CD8-positive, alpha-beta memory T cell (primary cell): ENCODE data around the gene PPP1R37. TPM values are rescaled to one million over a fixed set of nuclear protein-coding genes. Genes with fewer than 3 reads are reported as not detected.

Source experiments
- CTCF ChIA-PET: fragments of 350-600 bp; sonication (Branson Sonifier 250); formaldehyde crosslinking; loops from one replicate; lab custom pipeline; 2021; ENCODE audit warnings: antibody characterized with exemption; lab: Charles Lee
- POLR2A ChIA-PET: fragments of 350-600 bp; sonication (Branson Sonifier 250); formaldehyde crosslinking; loops from one replicate; lab custom pipeline; 2021; ENCODE audit warnings: antibody characterized with exemption; lab: Charles Lee
- DNase-seq, 5 donors: peaks; one replicate each; pipeline versions ENCODE4 v3.0.0 to v3.0.0-alpha.2; 2020 to 2022; ENCODE audit warnings: mixed read lengths in 1 of 5
- H3K27ac ChIP-seq: one replicate; pipeline ENCODE4 v1.7.0; 2013; ENCODE audit warnings: low read depth, mild to moderate bottlenecking, low read length, moderate library complexity
- H3K27me3 ChIP-seq: 2 replicates; pipeline ENCODE4 v1.7.0; 2013; ENCODE audit warnings: low read length, mild to moderate bottlenecking; ENCODE audit not compliant: insufficient read depth, poor library complexity, severe bottlenecking
- H3K36me3 ChIP-seq: 2 replicates; pipeline ENCODE4 v1.7.0; 2013; ENCODE audit warnings: mild to moderate bottlenecking, low read length, moderate library complexity; ENCODE audit not compliant: insufficient read depth
- H3K4me1 ChIP-seq: 2 replicates; pipeline ENCODE4 v1.7.0; 2013; ENCODE audit warnings: mild to moderate bottlenecking, low read length, moderate library complexity; ENCODE audit not compliant: insufficient read depth
- H3K4me3 ChIP-seq: 2 replicates; pipeline ENCODE4 v1.7.0; 2013; ENCODE audit warnings: mild to moderate bottlenecking, low read length
- H3K9me3 ChIP-seq: 2 replicates; pipeline ENCODE4 v1.7.0; 2013; ENCODE audit warnings: mild to moderate bottlenecking, low read length
- H3K27ac Mint-ChIP-seq, 8 donors: one replicate each; pipeline ENCODE4 v1.8.0; 2020 to 2021; ENCODE audit warnings: mixed read lengths in 8 of 8, mild to moderate bottlenecking in 6 of 8, inconsistent platforms in 3 of 8, moderate library complexity in 3 of 8
- H3K27me3 Mint-ChIP-seq, 2 donors: one replicate each; pipeline ENCODE4 v1.8.0; 2020 to 2021; ENCODE audit warnings: mixed read lengths in 2 of 2, mild to moderate bottlenecking in 1 of 2, moderate library complexity in 1 of 2
- H3K36me3 Mint-ChIP-seq, 3 donors: one replicate each; pipeline ENCODE4 v1.8.0; 2020 to 2021; ENCODE audit warnings: mixed read lengths in 3 of 3, inconsistent platforms in 1 of 3, mild to moderate bottlenecking in 1 of 3
- H3K4me1 Mint-ChIP-seq, 3 donors: one replicate each; pipeline ENCODE4 v1.8.0; 2020 to 2021; ENCODE audit warnings: mixed read lengths in 3 of 3, inconsistent platforms in 1 of 3, mild to moderate bottlenecking in 1 of 3
- H3K4me3 Mint-ChIP-seq, 7 donors: one replicate each; pipeline ENCODE4 v1.8.0; 2020 to 2021; ENCODE audit warnings: mixed read lengths in 7 of 7, mild to moderate bottlenecking in 6 of 7, moderate library complexity in 4 of 7, inconsistent platforms in 2 of 7
- H3K9me3 Mint-ChIP-seq, 5 donors: one replicate each; pipeline ENCODE4 v1.8.0; 2020 to 2022; ENCODE audit warnings: mixed read lengths in 5 of 5, mild to moderate bottlenecking in 3 of 5, moderate library complexity in 2 of 5, inconsistent platforms in 1 of 5
- polyA plus RNA-seq: library from polyadenylated mRNA; unstranded; fragments of 300-500 nt; fragmentation: Illumina TruSeq; gene quantifications from one replicate; pipeline ENCODE4 v1.2.3, GENCODE V29; 2021
- total RNA-seq, 2 experiments: library from RNA; stranded (reverse); gene quantifications; one replicate each; pipeline ENCODE4 v1.2.3, GENCODE V29; 2021

PPP1R37 gene
- total and polyA plus RNA-seq, 3 experiments from 2014 or later = 0.79 to 18.3 (median 17.8) TPM

- Histone ChIP-seq H3K36me3 (no peaks in the 10 kb centered on the region), H3K9me3 (no peaks in the 10 kb centered on the region), H3K27ac (no peak overlapping the region), H3K4me1 (no peaks in the 10 kb centered on the region), H3K27me3 (no peaks in the 10 kb centered on the region), H3K4me3 (no peak overlapping the region)
- H3K9me3 Mint-ChIP-seq = no peaks in the 10 kb centered on the region
- no peak for DNase-seq
- H3K36me3 Mint-ChIP-seq = peaks cover 0 to 39% (median 6%) of the 10 kb centered on the region in 3 donors
- no peak overlapping the region for H3K27ac Mint-ChIP-seq
- no peaks in the 10 kb centered on the region for H3K27me3 Mint-ChIP-seq
- H3K4me3 Mint-ChIP-seq = no peak overlapping the region
- peaks cover 7 to 9% (median 7%) of the 10 kb centered on the region in 3 donors for H3K4me1 Mint-ChIP-seq
- POLR2A ChIA-PET = interaction anchor here (0.8 kb wide), 1 partner anchor 14 kb away, joined by 3 read pairs; no protein-coding TSS in a partner anchor
- CTCF ChIA-PET = no interaction called here
Observed at GRCh38 chr19:45145270-45146189, 52.6 kb downstream of the PPP1R37 start.

DNA sequence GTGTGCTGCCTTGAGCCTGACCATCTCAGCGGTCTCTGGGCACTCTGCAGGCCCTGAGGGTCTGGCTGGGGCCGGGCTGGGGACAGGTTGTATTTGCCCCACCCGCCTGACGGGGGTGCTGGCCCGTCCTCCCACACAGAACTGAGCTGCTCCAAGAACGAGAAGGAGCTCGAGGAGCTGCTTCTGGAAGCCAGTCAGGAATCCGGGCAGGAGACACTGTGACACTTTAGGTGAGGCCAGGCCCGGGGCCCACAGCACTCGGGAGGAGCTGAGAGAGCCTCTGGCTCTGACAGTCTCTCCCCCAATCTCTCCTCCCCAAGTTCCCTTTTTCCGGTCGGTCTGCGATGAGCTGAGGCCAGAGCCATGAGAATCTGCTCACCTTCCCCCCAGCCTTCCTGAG, 53.3 kb downstream of the PPP1R37 start:
- H3K4me3 ChIP-seq = no peak overlapping the region
- H3K27me3 ChIP-seq = no peaks in the 10 kb centered on the region
- no peak overlapping the region for H3K27ac Mint-ChIP-seq
- ChIA-PET CTCF (no interaction called here), POLR2A (interaction anchor here (0.5 to 0.8 kb wide), 2 partner anchors 13 to 194 kb away, joined by 3 read pairs; no protein-coding TSS in a partner anchor)
- DNase-seq = no peak
- no peaks in the 10 kb centered on the region for H3K27me3 Mint-ChIP-seq
- peaks cover 0 to 32% (median 6%) of the 10 kb centered on the region in 3 donors for H3K36me3 Mint-ChIP-seq
- no peaks in the 10 kb centered on the region for H3K9me3 ChIP-seq
- no peak overlapping the region for H3K27ac ChIP-seq
- no peak overlapping the region for H3K4me3 Mint-ChIP-seq
- no peaks in the 10 kb centered on the region for H3K4me1 ChIP-seq
- H3K36me3 ChIP-seq = no peaks in the 10 kb centered on the region
- H3K4me1 Mint-ChIP-seq = peaks cover 7 to 9% (median 7%) of the 10 kb centered on the region in 3 donors
- H3K9me3 Mint-ChIP-seq = no peaks in the 10 kb centered on the region

DNA sequence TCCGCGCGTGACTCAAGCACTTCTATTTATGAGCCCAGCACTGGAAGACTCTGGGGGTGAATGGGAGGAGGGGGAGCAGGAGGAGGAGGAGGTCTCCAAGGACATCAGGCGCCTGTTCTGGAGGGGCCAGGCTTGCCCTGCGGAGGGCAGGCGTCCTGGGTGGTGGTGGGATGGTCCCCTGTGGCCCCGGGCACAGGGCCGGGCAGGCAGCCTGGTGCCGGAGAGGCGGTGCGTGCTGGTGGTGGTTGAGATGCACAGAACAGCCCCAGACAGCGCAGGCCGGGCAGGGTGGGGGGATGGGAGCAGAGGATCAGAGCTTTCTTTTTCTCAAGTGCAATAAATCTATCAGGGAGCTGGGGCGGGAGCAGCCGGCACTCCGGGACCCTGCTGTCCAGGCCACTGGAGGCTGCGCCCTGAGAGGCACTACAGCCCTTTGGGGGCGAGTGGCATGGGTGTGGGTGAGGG, 53.8 kb downstream of the PPP1R37 start:
- ChIA-PET CTCF (no interaction called here), POLR2A (interaction anchor here (0.5 kb wide), 1 partner anchor 195 kb away, joined by 3 read pairs; no protein-coding TSS in a partner anchor)
- Histone ChIP-seq H3K4me1 (no peaks in the 10 kb centered on the region), H3K27ac (no peak overlapping the region), H3K27me3 (no peaks in the 10 kb centered on the region), H3K9me3 (no peaks in the 10 kb centered on the region), H3K4me3 (no peak overlapping the region), H3K36me3 (no peaks in the 10 kb centered on the region)
- Mint-ChIP-seq H3K27me3 (no peaks in the 10 kb centered on the region), H3K4me3 (no peak overlapping the region), H3K9me3 (no peaks in the 10 kb centered on the region), H3K4me1 (peaks cover 7 to 14% (median 12%) of the 10 kb centered on the region in 3 donors), H3K36me3 (peaks cover 0 to 27% (median 6%) of the 10 kb centered on the region in 3 donors), H3K27ac (peak overlapping the region in 1 of 8 donors; percentile 26)
- DNase-seq = no peak

DNA sequence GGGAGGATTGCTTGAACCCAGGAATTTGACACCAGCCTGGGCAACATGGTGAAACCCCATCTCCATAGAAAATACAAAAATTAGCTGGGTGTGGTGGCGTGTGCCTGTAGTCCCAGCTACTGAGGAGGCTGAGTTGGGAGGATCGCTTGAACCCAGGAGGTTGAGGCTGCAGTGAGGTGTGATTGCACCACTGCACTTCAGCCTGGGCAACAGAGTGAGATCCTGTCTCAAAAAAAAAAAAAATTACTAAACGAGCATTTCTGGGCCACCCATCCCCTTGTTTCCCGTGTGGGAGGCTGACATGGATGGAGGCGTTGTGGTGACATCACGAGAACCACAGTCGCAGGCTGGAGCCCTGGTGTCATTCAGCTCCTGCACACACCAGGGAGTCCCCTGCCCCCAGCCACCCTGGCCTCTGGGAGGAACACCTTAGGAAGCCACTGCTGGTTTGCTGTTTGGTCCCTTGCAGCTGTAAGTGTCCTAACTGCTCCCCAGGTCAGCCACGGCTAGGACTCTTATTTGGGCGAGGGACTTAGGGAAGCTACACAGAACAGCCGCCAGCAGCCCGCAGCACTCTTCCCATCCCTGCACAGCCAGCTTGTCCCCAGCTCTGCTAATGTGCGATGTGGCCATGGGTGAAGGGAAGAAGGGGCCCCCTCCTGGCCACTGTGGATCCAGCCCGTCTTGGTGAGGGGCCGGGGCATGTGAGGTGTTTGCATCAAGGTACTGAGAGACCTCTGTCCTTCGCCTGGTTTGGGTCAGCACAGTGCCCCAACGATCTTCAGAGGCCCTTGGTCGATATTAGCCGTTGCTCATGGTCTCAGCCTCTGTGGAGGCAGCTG, 55.1 kb downstream of the PPP1R37 start:
- Mint-ChIP-seq H3K4me3 (no peak overlapping the region), H3K4me1 (peaks cover 13 to 19% (median 16%) of the 10 kb centered on the region in 3 donors), H3K27me3 (peaks cover 0 to 5% of the 10 kb centered on the region in 2 donors), H3K27ac (peak overlapping the region in 1 of 8 donors; percentile 24), H3K36me3 (peaks cover 0 to 17% (median under 1%) of the 10 kb centered on the region in 3 donors), H3K9me3 (no peaks in the 10 kb centered on the region)
- no peak overlapping the region for H3K27ac ChIP-seq
- no peak overlapping the region for H3K4me3 ChIP-seq
- H3K4me1 ChIP-seq = peaks cover 8% of the 10 kb centered on the region
- H3K9me3 ChIP-seq = no peaks in the 10 kb centered on the region
- no peaks in the 10 kb centered on the region for H3K27me3 ChIP-seq
- DNase-seq = no peak
- CTCF ChIA-PET = no interaction called here
- H3K36me3 ChIP-seq = no peaks in the 10 kb centered on the region
- POLR2A ChIA-PET = no interaction called here

GRCh38 chr19:45149129-45149528, 56.1 kb downstream of the PPP1R37 start:
- peaks cover 19% of the 10 kb centered on the region for H3K4me1 ChIP-seq
- H3K9me3 Mint-ChIP-seq = no peaks in the 10 kb centered on the region
- peak overlapping the region in 3 of 8 donors; percentile 54 to 68 (median 55) for H3K27ac Mint-ChIP-seq
- peaks cover under 1 to 5% of the 10 kb centered on the region in 2 donors for H3K27me3 Mint-ChIP-seq
- H3K36me3 Mint-ChIP-seq = peaks cover 0 to 13% (median 0%) of the 10 kb centered on the region in 3 donors
- H3K36me3 ChIP-seq = no peaks in the 10 kb centered on the region
- H3K9me3 ChIP-seq = no peaks in the 10 kb centered on the region
- no peak overlapping the region for H3K4me3 Mint-ChIP-seq
- peaks cover 3% of the 10 kb centered on the region for H3K27me3 ChIP-seq
- peaks cover 17 to 30% (median 19%) of the 10 kb centered on the region in 3 donors for H3K4me1 Mint-ChIP-seq
- ChIA-PET POLR2A (interaction anchor here (0.6 kb wide), 1 partner anchor 1821 kb away, joined by 3 read pairs; no protein-coding TSS in a partner anchor), CTCF (no interaction called here)
- DNase-seq = no peak
- no peak overlapping the region for H3K27ac ChIP-seq
- H3K4me3 ChIP-seq = no peak overlapping the region

DNA sequence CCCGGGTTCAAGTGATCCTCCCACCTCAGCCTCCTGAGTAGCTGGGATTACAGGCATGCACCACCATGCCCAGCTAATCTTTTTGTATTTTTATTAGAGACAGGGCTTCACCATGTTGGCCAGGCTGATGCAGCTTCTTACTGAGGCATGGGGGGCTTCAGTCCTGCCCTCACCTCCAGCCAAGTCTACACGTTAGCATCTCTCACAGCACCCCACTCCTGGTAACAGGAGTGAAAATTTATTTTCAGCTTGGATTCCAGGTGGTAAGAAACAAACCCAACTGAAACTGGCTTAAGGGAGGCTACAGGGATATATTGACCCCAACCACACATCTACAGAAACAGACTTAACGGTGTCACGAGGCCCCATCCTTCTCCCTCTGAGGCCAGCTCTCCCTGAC, 57.2 kb downstream of the PPP1R37 start:
- no peak overlapping the region for H3K27ac ChIP-seq
- no peak for DNase-seq
- H3K27me3 ChIP-seq = peaks cover 3% of the 10 kb centered on the region
- H3K27ac Mint-ChIP-seq = no peak overlapping the region
- H3K36me3 Mint-ChIP-seq = peaks cover 0 to 11% (median 0%) of the 10 kb centered on the region in 3 donors
- ChIA-PET POLR2A (no interaction called here), CTCF (interaction anchor here (0.7 to 1.0 kb wide), 2 partner anchors 9 to 58 kb away, joined by 3 read pairs; no protein-coding TSS in a partner anchor)
- no peak overlapping the region for H3K4me3 ChIP-seq
- H3K4me1 ChIP-seq = peaks cover 19% of the 10 kb centered on the region
- no peaks in the 10 kb centered on the region for H3K36me3 ChIP-seq
- H3K9me3 ChIP-seq = no peaks in the 10 kb centered on the region
- H3K4me1 Mint-ChIP-seq = peaks cover 20 to 33% (median 22%) of the 10 kb centered on the region in 3 donors
- H3K9me3 Mint-ChIP-seq = no peaks in the 10 kb centered on the region
- H3K4me3 Mint-ChIP-seq = peak overlapping the region in 1 of 7 donors; percentile 8
- H3K27me3 Mint-ChIP-seq = peaks cover 4 to 5% of the 10 kb centered on the region in 2 donors

DNA sequence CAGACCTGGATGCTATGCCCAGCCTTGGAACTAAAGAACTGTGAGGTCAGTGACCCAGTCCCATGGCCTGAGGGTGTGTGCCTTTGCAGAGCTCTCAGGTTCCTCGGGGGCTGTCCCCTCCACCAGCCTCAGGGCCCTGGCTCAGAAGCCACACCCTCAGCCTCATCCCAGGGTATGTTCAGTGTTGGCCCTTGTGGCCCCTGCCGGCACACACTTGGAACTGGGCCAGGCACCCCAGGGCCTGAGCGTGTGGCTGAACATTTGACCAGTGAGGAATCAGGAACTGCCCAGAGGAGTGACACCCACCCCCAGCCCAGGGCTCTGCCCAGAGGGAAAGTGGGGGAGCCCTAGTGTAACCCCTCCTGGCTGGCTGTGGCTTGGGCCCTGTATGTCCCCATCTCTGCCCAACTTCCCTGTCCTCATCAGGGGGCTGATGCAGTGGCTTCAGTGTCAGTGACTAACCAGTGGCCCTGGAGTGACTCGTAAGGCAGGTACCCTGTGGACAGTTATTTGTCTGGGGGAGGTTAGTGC, 57.8 kb downstream of the PPP1R37 start:
- no peak for DNase-seq
- Mint-ChIP-seq H3K9me3 (no peaks in the 10 kb centered on the region), H3K36me3 (peaks cover 0 to 11% (median 0%) of the 10 kb centered on the region in 3 donors), H3K4me1 (peaks cover 20 to 35% (median 22%) of the 10 kb centered on the region in 3 donors), H3K4me3 (peak overlapping the region in 2 of 7 donors; percentile 40 to 61), H3K27me3 (peaks cover 7 to 9% of the 10 kb centered on the region in 2 donors), H3K27ac (peak overlapping the region in 1 of 8 donors; percentile 74)
- Histone ChIP-seq H3K9me3 (no peaks in the 10 kb centered on the region), H3K4me1 (peaks cover 19% of the 10 kb centered on the region), H3K4me3 (no peak overlapping the region), H3K27me3 (peaks cover 3% of the 10 kb centered on the region), H3K36me3 (no peaks in the 10 kb centered on the region), H3K27ac (no peak overlapping the region)
- ChIA-PET CTCF (no interaction called here), POLR2A (no interaction called here)
